ENCODE data around the gene LRP6.

DNA sequence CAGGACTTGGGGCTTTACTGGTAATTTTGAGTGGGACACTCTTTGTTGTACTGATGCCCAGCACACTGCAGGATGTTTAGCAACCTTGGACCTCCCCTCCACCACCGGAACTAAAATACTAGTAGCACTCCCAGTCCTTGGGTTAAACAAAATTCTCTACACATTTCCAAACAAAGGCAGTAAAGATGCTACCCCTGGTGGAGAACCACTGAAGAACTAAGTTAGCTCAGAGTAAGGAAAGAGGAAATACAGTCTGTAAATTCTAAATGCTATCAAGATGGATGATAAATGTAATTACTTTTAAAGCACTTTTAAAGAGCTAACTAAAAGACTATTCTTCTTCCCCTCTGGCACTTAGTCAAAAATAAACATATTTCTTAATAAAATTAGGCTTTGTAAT is 64.1 kb downstream of the LRP6 start:
- TF ChIP-seq POLR2AphosphoS5 (IDR thresholded peaks at IDR 0.05; ENCODE audit: low read depth, low read length) (no peak), SIN3A (IDR thresholded peaks at IDR 0.05; ENCODE audit: borderline replicate concordance, insufficient read depth, low read depth, low read length) (no peak), TCF7L2 (IDR thresholded peaks at IDR 0.05; ENCODE audit: low read depth, low read length) (no peak)
- TF ChIP-seq, protein P1, sequence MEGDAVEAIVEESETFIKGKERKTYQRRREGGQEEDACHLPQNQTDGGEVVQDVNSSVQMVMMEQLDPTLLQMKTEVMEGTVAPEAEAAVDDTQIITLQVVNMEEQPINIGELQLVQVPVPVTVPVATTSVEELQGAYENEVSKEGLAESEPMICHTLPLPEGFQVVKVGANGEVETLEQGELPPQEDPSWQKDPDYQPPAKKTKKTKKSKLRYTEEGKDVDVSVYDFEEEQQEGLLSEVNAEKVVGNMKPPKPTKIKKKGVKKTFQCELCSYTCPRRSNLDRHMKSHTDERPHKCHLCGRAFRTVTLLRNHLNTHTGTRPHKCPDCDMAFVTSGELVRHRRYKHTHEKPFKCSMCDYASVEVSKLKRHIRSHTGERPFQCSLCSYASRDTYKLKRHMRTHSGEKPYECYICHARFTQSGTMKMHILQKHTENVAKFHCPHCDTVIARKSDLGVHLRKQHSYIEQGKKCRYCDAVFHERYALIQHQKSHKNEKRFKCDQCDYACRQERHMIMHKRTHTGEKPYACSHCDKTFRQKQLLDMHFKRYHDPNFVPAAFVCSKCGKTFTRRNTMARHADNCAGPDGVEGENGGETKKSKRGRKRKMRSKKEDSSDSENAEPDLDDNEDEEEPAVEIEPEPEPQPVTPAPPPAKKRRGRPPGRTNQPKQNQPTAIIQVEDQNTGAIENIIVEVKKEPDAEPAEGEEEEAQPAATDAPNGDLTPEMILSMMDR (IDR thresholded peaks at IDR 0.05) = no peak
- TF ChIP-seq, protein P2, sequence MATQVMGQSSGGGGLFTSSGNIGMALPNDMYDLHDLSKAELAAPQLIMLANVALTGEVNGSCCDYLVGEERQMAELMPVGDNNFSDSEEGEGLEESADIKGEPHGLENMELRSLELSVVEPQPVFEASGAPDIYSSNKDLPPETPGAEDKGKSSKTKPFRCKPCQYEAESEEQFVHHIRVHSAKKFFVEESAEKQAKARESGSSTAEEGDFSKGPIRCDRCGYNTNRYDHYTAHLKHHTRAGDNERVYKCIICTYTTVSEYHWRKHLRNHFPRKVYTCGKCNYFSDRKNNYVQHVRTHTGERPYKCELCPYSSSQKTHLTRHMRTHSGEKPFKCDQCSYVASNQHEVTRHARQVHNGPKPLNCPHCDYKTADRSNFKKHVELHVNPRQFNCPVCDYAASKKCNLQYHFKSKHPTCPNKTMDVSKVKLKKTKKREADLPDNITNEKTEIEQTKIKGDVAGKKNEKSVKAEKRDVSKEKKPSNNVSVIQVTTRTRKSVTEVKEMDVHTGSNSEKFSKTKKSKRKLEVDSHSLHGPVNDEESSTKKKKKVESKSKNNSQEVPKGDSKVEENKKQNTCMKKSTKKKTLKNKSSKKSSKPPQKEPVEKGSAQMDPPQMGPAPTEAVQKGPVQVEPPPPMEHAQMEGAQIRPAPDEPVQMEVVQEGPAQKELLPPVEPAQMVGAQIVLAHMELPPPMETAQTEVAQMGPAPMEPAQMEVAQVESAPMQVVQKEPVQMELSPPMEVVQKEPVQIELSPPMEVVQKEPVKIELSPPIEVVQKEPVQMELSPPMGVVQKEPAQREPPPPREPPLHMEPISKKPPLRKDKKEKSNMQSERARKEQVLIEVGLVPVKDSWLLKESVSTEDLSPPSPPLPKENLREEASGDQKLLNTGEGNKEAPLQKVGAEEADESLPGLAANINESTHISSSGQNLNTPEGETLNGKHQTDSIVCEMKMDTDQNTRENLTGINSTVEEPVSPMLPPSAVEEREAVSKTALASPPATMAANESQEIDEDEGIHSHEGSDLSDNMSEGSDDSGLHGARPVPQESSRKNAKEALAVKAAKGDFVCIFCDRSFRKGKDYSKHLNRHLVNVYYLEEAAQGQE (IDR thresholded peaks at IDR 0.05; ENCODE audit: insufficient read depth in 1 of 2, low read depth in 2 of 2, low read length in 1 of 2) = no peak

All from Panc1 (cell line).